GM10847 (cell line): ENCODE data around the gene SMIM43.

ENCODE experiments used
- POLR2A ChIP-seq: IDR thresholded peaks from 2 replicates; pipeline ENCODE4 v1.6.1; 2011; ENCODE audit not compliant: insufficient read length; ENCODE audit errors: extremely low read depth

SMIM43 gene

DNA sequence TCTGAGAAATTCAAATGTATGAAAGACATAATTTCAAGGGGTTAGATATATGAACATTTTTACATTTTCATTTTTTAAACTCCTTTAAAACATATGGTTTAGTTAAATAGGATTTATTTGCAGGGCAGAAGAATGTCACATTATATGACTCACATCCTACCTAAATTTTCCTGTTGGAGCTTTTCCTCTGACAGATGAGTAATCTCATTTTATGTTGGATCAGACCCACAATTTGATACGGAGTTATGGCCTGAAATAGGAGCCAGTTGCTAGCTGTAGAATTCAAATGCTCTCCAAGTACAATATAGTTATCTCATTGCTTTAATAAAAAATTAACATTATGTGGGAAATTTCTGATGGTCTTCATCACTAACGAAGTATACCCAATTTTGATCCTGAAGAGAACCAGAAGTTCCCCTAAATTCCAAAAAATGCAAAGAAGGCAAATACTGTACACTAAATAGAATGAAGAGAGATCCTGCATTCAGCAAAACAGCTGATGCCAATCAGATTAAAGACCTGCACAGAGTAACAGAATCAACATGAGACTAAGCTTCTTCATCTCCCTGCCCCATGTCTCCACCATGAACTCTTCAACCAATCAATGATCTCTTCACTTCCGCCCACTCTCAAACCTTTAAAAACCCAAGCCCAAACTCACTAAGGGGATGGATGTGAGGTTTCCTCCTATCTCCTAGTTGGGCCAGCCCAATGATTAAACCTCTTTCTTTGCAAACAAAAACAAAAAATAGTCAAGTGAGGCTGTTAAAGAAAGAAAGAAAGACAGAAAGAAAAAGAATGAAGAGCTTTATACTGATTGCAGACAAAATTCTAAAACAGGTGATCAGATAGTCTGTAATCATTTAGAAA, 25.2 kb upstream of the SMIM43 start:
- no peak for TF ChIP-seq POLR2A

DNA sequence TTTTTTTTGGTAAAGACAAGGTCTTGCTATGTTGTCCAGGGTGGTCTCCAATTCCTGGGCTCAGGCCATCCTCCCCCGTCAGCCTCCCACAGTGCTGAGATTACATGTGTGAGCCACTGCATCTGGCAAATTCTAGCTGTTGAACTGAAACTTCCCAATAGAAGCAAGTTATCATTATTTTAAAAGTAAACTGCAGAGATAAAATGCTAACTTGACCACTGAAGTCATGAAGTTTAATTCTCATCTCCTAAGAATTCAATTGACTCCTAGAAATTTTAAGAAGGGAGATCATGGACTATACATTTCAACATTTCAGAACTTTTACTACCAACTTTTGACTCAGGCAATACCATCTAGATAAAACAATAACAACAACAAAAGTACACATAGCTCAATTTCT, 24.5 kb upstream of the SMIM43 start:
- TF ChIP-seq POLR2A: no peak

DNA sequence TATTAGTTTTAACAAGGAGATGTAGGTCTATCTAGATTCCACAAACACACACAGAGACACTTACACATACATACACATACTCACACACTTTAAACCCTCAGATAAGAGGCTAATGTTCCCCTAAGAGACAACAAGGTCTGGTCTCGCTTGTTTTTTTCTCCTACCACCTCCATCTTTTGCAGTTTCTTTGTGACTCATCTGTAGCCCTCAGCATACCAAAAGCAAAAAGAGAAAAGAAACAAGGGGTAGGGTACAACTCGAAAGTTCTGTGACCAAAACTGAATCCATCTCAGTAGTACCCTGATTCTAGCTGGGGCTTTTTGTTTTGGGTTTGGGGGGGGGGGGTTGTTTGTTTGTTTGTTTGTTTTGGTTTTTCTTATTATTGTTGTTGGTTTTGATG, 23.9 kb upstream of the SMIM43 start:
- TF ChIP-seq POLR2A: no peak

DNA sequence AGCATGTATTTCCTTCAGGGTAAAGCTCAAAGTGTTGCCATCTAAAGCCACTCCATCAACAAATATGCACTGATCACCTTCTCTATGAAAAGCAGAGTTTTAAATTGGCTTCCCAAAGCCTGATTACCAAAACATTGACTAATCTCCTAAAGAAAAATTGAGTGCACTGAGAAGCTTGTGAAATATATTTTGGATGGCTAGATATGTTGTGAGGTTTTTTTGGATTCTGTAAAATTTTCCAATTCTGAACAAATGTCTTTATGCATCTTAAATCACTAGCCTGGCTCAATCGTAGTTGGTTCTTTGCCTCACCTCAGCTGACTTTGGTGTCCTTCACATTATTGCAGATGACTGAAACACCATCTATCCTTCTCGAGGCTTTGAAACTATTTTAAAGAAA, 21.3 kb upstream of the SMIM43 start:
- no peak for TF ChIP-seq POLR2A

DNA sequence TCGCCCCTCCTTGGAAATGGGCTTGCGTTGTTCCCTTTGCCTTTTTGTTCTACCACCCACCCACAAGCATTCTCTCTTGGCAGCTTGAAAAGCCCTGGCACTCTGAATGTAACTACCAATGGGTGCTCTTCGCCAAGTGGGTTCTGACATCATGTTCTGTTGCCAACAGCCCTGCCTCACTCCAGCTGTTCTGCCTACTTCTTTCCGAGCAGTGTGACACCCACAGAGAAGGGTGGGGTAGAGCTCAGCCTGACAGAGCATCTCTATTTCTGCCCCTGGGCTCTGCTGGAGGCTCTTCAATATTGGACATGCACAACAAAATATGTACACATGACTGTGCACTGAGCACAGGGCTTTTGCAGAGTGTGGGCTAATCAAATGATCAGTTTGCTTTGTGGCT, 20.5 kb upstream of the SMIM43 start:
- TF ChIP-seq POLR2A: no peak

DNA sequence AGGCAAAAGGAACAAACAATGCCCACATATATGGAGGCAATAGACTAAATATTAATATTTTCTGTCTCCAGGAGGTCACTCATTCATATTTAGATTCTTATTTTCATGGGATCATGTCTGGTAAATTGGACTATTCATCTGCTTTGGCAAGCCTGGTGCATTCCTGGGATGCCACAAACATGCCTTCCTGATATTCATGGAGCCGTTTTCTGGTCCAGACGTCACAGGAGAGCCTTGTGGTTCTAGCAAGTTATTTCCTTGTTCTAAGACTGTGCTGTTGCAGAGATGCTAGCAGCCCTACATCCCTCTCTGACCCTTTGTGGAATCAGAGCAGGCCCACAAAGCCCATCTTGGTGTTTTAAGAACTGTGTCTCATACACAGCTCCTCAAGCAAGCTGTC, 20.0 kb upstream of the SMIM43 start:
- TF ChIP-seq POLR2A: no peak

DNA sequence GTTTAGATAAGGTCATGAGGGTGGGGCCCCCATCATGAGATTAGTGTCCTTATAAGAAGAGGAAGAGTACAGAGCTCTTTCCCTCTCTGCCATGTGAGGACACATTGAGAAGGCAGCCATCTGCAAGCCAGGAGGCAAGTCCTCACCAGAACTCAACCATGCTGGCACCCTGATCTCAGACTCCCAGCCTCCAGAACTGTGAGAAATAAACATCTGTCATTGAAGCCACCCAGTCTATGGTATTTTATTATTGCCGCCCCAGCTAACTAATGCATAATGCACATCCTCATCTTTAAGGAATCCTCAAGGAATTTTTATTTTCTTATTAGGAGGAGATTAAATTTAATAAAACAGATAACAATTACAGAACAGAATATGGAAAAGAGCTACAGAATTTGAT, 19.4 kb upstream of the SMIM43 start:
- no peak for TF ChIP-seq POLR2A

DNA sequence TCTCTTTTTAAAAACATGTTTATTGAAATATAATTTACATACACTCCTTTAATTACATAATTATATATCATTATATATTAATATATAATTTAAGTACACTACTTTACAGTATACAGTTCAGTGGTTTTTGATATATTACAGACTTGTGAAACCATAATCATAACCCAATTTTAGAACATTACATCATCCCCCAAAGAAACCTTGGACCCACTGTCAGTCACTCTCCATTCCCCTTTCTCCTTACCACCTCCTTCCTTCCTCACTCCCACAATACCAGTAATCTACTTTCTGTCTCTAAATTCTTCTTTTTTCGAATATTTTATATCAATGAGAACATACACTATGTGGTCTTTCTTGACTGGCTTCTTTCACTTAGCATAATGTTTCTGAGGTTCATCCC, 18.2 kb upstream of the SMIM43 start:
- TF ChIP-seq POLR2A: no peak

DNA sequence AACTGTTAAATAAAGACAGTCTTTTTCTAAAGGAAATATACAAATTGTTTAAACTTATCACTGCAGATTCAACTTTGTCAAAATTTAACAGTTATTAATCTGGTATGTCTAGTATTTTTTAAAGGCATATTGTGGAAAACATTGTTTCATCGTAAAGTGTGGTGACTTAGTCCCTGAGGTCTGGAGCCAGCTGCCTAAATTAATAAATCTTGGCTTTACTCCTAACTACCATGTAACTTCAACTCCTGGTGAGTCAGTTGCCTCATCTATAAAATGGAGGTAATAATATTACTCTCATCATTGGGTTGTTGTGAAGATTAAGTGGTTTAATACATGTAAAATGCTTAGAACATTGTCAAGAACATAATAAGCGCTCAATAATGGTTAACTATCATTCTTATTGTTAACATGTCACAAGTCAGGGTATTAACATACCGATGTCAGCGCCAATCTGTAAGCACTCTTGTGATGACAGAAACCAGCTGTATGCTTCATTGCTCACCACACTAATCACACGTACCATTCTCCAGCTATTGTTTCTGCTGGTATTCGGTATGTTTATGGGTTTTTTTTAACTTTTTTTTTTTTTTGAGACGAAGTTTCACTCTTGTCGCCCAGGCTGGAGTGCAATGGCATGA, 14.1 kb upstream of the SMIM43 start:
- no peak for TF ChIP-seq POLR2A

DNA sequence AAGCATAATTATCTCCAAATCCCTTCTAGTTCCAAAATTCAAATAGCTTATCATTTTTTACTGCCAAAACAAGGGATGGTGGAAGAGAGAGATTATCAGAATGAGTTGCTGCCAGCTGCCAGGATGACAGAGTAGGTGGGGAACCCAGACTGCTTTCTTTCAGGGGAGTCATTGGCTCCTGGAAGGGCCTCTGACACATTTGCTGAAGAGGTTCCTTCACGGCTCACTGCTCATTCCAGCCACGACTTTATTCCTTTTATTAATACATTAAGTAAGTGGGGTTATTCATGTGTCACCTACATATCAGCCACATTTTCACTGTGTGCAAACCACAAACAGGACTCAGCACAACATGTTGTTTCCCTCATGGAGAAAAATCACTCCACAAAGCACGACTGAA, 12.7 kb upstream of the SMIM43 start:
- no peak for TF ChIP-seq POLR2A

DNA sequence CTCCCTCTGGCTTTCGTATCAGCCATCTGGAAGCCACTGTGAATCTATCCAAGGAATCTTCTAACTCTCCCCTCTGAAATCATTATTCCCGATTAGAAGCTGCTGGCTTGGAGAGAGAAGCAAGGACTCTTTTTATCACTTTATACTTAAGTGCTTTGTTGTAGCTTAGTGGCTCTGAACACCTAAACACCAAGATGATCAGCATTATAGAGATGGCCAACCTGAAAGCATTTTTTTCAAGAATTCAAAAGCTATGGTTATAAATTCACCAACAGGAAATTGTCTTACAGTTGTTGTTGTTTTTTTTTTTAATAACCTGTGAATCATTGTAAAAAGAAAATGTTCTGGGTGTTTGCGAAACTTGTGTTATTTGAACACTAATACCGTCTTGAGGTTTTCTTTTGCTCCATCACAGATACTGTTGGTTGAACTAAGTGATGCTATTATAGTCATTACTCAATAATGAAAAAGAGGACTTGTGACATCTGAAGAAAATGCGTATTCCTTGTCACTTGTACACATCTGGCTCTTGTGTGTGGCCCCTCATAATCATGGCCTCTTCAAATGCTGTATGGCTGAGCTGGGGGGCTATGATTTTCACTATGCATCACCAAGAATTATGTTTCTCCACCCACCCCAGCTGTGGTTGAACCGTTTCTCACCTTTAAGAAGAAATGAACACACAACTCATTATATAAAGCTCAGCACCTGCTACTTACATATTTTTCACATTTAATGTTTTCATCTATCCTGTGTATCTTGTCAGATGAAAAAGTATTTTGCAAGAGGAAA, 11.8 kb upstream of the SMIM43 start:
- TF ChIP-seq POLR2A: no peak

DNA sequence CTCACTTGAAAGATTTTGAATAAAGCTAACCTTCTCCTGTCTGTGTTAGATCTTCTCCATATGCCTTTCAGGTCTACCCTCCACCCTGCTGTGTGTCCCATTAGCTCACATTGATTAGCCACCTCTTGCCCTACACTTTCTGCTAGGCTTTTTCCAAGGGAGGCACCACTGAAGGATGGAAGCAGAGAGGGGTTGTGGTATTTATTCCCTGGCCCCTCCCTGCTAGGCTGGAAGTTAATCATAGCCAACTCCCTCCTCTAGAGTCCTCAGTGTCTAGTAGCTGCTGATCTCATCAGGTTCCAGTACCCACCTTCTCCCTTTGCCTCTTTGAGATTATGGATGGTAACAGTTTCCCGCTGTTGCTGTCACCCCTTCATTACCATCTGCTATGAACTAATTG, 8.9 kb upstream of the SMIM43 start:
- TF ChIP-seq POLR2A: no peak

DNA sequence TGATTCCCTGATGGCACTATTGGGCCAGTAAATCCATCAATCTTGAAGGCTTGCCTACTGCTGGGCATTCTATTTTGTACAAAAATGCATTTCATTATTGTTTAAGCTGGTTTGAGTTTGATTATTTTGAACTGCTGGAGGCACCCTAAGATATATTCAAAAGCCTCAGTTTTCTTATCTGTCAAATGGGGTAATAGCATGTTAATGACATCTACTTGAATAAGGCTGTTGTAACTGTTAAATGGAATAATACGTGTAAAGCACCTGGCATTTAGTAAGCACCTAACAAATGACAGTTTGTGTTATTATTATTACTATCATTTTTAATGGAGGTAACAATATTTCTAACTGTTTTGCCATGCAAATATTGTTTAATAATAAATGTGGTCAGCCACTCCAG, 6.9 kb upstream of the SMIM43 start:
- no peak for TF ChIP-seq POLR2A

DNA sequence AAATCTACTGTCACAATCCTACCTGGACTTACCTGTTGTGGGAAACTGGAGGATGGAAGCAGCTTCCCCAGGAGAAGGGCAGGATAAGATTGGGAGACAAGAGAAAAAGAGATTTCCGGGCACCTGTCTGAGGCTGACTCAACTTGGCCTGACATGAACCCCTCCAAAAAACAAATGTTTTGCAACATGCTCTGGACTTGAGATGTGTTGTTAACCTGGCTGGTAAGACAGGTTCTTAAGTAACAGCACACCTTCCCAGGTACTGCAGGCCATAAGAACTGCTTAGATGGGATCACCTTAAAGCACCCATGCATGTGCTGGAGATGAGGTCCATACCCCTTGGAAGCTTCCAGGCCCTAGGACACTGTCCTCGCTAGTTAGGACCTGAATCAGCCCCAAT, 4.4 kb upstream of the SMIM43 start:
- no peak for TF ChIP-seq POLR2A

DNA sequence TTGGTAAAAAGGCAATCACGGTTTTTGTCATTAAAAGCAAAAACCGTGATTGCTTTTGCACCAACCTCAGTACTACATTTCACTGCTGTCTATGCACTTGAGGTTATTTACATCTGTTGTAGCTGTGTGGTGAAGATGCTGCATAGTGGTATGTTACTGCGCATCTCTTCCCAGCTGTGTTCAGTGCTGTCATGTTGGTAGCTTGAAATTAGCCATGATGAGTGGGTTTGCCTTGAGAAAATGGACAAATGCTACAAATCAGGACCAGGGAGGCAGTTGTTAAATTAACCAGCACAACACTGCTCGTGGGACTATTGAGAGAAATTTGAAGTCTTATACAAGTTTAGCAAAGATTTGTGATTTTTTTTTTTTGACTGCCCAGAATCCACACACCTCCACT, 2.2 kb upstream of the SMIM43 start:
- TF ChIP-seq POLR2A: no peak

DNA sequence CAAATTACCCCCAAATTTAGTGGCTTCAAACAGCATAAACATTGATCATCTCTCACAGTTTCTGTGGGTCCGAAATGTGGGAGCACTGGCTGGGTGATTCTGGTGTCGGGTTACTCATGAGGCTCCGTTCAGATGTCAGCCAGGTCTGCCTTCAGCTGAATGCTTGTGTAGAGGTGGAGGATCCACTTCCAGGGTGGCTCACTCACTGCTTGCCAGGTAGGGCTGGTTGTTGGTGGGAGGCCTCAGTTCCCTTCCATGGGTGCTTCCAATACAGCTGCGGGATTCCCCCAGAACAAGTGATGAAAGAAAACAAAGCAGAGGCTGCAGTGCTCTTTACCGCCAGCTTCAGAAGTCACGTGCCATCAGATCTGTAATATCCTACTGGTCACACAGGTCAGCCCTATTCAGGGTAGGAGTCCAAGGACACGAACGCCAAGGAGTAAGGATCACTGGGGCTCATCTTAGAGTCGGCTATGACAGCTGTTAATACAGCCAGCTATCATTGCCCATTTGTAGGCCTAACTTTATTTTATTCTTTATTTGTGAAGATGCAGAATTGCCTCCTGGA, 1.1 kb upstream of the SMIM43 start:
- no peak for TF ChIP-seq POLR2A
